Measurements from ENCODE around the gene CD4.
"Not testable (repeated sequence)": the region's sequence is repeated elsewhere in the genome, so short reads cannot be mapped to it uniquely, and the experiment has no call there.

CD4 gene

GRCh38 chr12:6869049-6870021 lies 80.0 kb downstream of the CD4 start:
- peak; percentile 86 to 88 for DNase-seq

DNA sequence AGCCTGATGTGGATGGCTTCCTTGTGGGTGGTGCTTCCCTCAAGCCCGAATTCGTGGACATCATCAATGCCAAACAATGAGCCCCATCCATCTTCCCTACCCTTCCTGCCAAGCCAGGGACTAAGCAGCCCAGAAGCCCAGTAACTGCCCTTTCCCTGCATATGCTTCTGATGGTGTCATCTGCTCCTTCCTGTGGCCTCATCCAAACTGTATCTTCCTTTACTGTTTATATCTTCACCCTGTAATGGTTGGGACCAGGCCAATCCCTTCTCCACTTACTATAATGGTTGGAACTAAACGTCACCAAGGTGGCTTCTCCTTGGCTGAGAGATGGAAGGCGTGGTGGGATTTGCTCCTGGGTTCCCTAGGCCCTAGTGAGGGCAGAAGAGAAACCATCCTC lies 81.0 kb downstream of the CD4 start:
- not testable (repeated sequence) for DNase-seq
